ENCODE results near the gene C2orf76. TPM values are rescaled to one million over a fixed set of nuclear protein-coding genes. Genes with fewer than 3 reads are reported as not detected.

Gene C2orf76
- total and polyA plus RNA-seq, 2 experiments from 2014 or later: 5.8 to 21.6 TPM

DNA sequence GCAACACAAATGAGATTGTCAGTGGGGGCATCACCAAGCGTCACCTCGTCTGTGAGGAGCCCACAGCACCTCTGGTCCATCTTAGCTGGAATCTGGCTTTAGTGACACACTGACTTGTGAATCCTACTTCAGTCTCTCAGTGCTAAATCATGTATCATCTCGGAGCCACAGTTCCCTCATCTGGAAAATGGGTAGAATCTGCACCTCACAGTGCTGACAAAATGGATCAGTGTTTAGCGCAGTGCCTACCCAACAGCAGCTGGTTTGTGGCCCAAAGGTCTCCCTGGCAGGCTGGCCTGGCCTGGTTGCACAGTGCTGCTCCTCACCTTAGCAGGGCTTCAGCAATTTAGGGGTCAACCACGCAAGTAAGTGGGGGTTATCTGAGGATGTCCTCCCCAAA, 10.2 kb upstream of the C2orf76 start:
- Histone ChIP-seq H2AFZ (no peak overlapping the region), H3K27me3 (ENCODE audit: insufficient read depth) (no peaks in the 10 kb centered on the region), H3K9me2 (ENCODE audit: insufficient read depth) (no peaks in the 10 kb centered on the region), H3K27ac (ENCODE audit: low read depth) (no peak overlapping the region), H3K79me2 (replicated peaks; ENCODE audit: insufficient read depth) (no peaks in the 10 kb centered on the region), H3K4me1 (ENCODE audit: insufficient read depth) (peaks cover 4% of the 10 kb centered on the region; the same call in 1 of the 2 replicates), H3K4me3 (no peak overlapping the region), H3K36me3 (ENCODE audit: insufficient read depth) (peaks cover 19% of the 10 kb centered on the region), H3F3A (replicated peaks; ENCODE audit: low read depth) (no peaks in the 10 kb centered on the region), H4K20me1 (replicated peaks; ENCODE audit: insufficient read depth) (no peaks in the 10 kb centered on the region; the same call in 1 of the 2 replicates), H3K4me2 (no peak overlapping the region)
- H3K4me1 Mint-ChIP-seq: peaks cover 10% of the 10 kb centered on the region
- no peak for DNase-seq (ENCODE audit: low spot score)
- ATAC-seq: no peak
- peaks cover 33% of the 10 kb centered on the region for H3K36me3 Mint-ChIP-seq (ENCODE audit: low read depth)
- TF ChIP-seq, protein P1, sequence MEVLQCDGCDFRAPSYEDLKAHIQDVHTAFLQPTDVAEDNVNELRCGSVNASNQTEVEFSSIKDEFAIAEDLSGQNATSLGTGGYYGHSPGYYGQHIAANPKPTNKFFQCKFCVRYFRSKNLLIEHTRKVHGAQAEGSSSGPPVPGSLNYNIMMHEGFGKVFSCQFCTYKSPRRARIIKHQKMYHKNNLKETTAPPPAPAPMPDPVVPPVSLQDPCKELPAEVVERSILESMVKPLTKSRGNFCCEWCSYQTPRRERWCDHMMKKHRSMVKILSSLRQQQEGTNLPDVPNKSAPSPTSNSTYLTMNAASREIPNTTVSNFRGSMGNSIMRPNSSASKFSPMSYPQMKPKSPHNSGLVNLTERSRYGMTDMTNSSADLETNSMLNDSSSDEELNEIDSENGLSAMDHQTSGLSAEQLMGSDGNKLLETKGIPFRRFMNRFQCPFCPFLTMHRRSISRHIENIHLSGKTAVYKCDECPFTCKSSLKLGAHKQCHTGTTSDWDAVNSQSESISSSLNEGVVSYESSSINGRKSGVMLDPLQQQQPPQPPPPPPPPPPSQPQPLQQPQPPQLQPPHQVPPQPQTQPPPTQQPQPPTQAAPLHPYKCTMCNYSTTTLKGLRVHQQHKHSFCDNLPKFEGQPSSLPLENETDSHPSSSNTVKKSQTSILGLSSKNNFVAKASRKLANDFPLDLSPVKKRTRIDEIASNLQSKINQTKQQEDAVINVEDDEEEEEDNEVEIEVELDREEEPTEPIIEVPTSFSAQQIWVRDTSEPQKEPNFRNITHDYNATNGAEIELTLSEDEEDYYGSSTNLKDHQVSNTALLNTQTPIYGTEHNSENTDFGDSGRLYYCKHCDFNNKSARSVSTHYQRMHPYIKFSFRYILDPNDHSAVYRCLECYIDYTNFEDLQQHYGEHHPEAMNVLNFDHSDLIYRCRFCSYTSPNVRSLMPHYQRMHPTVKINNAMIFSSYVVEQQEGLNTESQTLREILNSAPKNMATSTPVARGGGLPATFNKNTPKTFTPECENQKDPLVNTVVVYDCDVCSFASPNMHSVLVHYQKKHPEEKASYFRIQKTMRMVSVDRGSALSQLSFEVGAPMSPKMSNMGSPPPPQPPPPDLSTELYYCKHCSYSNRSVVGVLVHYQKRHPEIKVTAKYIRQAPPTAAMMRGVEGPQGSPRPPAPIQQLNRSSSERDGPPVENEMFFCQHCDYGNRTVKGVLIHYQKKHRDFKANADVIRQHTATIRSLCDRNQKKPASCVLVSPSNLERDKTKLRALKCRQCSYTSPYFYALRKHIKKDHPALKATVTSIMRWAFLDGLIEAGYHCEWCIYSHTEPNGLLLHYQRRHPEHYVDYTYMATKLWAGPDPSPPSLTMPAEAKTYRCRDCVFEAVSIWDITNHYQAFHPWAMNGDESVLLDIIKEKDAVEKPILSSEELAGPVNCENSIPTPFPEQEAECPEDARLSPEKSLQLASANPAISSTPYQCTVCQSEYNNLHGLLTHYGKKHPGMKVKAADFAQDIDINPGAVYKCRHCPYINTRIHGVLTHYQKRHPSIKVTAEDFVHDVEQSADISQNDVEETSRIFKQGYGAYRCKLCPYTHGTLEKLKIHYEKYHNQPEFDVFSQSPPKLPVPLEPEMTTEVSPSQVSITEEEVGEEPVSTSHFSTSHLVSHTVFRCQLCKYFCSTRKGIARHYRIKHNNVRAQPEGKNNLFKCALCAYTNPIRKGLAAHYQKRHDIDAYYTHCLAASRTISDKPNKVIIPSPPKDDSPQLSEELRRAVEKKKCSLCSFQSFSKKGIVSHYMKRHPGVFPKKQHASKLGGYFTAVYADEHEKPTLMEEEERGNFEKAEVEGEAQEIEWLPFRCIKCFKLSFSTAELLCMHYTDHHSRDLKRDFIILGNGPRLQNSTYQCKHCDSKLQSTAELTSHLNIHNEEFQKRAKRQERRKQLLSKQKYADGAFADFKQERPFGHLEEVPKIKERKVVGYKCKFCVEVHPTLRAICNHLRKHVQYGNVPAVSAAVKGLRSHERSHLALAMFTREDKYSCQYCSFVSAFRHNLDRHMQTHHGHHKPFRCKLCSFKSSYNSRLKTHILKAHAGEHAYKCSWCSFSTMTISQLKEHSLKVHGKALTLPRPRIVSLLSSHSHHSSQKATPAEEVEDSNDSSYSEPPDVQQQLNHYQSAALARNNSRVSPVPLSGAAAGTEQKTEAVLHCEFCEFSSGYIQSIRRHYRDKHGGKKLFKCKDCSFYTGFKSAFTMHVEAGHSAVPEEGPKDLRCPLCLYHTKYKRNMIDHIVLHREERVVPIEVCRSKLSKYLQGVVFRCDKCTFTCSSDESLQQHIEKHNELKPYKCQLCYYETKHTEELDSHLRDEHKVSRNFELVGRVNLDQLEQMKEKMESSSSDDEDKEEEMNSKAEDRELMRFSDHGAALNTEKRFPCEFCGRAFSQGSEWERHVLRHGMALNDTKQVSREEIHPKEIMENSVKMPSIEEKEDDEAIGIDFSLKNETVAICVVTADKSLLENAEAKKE (CRISPR knock-in tag; IDR thresholded peaks at IDR 0.05): no peak
- TF ChIP-seq EZH2 (IDR thresholded peaks at IDR 0.05; ENCODE audit: low read depth, unreplicated experiment): no peak
- TF ChIP-seq EZH2phosphoT487 (IDR thresholded peaks at IDR 0.05; ENCODE audit: unreplicated experiment): no peak
- no peak for TF ChIP-seq ZNF114 (CRISPR knock-in tag; IDR thresholded peaks at IDR 0.05)
- no peak for TF ChIP-seq ZNF331 (CRISPR knock-in tag; IDR thresholded peaks at IDR 0.05; ENCODE audit: low read depth)
- TF ChIP-seq JUNB (IDR thresholded peaks at IDR 0.05; ENCODE audit: unreplicated experiment): no peak
- TF ChIP-seq, protein P2, sequence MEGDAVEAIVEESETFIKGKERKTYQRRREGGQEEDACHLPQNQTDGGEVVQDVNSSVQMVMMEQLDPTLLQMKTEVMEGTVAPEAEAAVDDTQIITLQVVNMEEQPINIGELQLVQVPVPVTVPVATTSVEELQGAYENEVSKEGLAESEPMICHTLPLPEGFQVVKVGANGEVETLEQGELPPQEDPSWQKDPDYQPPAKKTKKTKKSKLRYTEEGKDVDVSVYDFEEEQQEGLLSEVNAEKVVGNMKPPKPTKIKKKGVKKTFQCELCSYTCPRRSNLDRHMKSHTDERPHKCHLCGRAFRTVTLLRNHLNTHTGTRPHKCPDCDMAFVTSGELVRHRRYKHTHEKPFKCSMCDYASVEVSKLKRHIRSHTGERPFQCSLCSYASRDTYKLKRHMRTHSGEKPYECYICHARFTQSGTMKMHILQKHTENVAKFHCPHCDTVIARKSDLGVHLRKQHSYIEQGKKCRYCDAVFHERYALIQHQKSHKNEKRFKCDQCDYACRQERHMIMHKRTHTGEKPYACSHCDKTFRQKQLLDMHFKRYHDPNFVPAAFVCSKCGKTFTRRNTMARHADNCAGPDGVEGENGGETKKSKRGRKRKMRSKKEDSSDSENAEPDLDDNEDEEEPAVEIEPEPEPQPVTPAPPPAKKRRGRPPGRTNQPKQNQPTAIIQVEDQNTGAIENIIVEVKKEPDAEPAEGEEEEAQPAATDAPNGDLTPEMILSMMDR (conservative IDR thresholded peaks at IDR 0.05; ENCODE audit: low read depth in 2 of 2): no peak
- TF ChIP-seq POLR2AphosphoS5 (IDR thresholded peaks at IDR 0.05; ENCODE audit: low read depth): no peak
- TF ChIP-seq, protein P3, sequence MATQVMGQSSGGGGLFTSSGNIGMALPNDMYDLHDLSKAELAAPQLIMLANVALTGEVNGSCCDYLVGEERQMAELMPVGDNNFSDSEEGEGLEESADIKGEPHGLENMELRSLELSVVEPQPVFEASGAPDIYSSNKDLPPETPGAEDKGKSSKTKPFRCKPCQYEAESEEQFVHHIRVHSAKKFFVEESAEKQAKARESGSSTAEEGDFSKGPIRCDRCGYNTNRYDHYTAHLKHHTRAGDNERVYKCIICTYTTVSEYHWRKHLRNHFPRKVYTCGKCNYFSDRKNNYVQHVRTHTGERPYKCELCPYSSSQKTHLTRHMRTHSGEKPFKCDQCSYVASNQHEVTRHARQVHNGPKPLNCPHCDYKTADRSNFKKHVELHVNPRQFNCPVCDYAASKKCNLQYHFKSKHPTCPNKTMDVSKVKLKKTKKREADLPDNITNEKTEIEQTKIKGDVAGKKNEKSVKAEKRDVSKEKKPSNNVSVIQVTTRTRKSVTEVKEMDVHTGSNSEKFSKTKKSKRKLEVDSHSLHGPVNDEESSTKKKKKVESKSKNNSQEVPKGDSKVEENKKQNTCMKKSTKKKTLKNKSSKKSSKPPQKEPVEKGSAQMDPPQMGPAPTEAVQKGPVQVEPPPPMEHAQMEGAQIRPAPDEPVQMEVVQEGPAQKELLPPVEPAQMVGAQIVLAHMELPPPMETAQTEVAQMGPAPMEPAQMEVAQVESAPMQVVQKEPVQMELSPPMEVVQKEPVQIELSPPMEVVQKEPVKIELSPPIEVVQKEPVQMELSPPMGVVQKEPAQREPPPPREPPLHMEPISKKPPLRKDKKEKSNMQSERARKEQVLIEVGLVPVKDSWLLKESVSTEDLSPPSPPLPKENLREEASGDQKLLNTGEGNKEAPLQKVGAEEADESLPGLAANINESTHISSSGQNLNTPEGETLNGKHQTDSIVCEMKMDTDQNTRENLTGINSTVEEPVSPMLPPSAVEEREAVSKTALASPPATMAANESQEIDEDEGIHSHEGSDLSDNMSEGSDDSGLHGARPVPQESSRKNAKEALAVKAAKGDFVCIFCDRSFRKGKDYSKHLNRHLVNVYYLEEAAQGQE (IDR thresholded peaks at IDR 0.05; ENCODE audit: unreplicated experiment): no peak
- no peak for TF ChIP-seq NANOG (IDR thresholded peaks at IDR 0.05; ENCODE audit: borderline replicate concordance)
- no peak for TF ChIP-seq CREB1 (CRISPR knock-in tag; IDR thresholded peaks at IDR 0.05; ENCODE audit: low read depth)
- TF ChIP-seq STAT1 (IDR thresholded peaks at IDR 0.05; ENCODE audit: unreplicated experiment): no peak
- TF ChIP-seq, protein P4, sequence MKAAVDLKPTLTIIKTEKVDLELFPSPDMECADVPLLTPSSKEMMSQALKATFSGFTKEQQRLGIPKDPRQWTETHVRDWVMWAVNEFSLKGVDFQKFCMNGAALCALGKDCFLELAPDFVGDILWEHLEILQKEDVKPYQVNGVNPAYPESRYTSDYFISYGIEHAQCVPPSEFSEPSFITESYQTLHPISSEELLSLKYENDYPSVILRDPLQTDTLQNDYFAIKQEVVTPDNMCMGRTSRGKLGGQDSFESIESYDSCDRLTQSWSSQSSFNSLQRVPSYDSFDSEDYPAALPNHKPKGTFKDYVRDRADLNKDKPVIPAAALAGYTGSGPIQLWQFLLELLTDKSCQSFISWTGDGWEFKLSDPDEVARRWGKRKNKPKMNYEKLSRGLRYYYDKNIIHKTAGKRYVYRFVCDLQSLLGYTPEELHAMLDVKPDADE (IDR thresholded peaks at IDR 0.05): no peak
- peaks cover 4% of the 10 kb centered on the region for H3K27me3 Mint-ChIP-seq (ENCODE audit: insufficient read depth, low read depth, poor library complexity)
- H3K4me3 Mint-ChIP-seq: no peak overlapping the region
- peaks cover 6% of the 10 kb centered on the region for H3K9me3 Mint-ChIP-seq
- H3K27ac Mint-ChIP-seq: no peak overlapping the region

Data from GM23338 (cell line).